Measurements from ENCODE around the gene CCDC88B. TPM values are rescaled to one million over a fixed set of nuclear protein-coding genes. Genes with fewer than 3 reads are reported as not detected.

Gene CCDC88B
- total RNA-seq, 2 donors from 2014 or later: 14.2 to 15.2 TPM

DNA sequence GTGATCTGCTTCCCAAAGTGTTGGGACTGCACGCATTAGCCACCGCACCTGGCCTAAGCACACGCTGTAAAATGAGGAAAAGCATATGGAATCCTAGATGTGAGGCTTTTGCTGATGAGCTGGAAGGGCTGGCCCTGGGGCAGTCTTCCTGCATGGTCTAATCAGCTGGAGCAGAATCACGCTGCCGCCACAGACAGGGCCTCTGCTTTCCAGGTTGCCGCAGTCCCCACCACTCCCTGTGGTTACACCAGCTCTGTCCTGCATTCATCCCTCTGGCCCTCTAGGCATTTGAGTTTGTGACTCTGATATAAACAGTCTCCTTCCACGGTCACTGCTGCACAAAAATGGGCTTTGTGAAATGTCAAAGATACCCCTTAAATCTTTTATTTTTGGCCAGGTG is 36.1 kb downstream of the CCDC88B start:
- no peak for DNase-seq
- no peak overlapping the region for H3K4me3 ChIP-seq (ENCODE audit: low read length)
- H3K4me1 Mint-ChIP-seq: no peaks in the 10 kb centered on the region
- H3K27ac Mint-ChIP-seq: no peak overlapping the region
- no peaks in the 10 kb centered on the region for H3K27me3 Mint-ChIP-seq (ENCODE audit: insufficient read depth)
- H3K36me3 Mint-ChIP-seq (ENCODE audit: low read depth): no peaks in the 10 kb centered on the region
- no peaks in the 10 kb centered on the region for H3K9me3 ChIP-seq (ENCODE audit: control insufficient read depth, low read length)
- H3K4me3 Mint-ChIP-seq: no peak overlapping the region
- H3K27ac ChIP-seq (ENCODE audit: low read depth, low read length): no peak overlapping the region
- TF ChIP-seq, protein P1, sequence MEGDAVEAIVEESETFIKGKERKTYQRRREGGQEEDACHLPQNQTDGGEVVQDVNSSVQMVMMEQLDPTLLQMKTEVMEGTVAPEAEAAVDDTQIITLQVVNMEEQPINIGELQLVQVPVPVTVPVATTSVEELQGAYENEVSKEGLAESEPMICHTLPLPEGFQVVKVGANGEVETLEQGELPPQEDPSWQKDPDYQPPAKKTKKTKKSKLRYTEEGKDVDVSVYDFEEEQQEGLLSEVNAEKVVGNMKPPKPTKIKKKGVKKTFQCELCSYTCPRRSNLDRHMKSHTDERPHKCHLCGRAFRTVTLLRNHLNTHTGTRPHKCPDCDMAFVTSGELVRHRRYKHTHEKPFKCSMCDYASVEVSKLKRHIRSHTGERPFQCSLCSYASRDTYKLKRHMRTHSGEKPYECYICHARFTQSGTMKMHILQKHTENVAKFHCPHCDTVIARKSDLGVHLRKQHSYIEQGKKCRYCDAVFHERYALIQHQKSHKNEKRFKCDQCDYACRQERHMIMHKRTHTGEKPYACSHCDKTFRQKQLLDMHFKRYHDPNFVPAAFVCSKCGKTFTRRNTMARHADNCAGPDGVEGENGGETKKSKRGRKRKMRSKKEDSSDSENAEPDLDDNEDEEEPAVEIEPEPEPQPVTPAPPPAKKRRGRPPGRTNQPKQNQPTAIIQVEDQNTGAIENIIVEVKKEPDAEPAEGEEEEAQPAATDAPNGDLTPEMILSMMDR (conservative IDR thresholded peaks at IDR 0.05): no peak
- no peaks in the 10 kb centered on the region for H3K27me3 ChIP-seq (ENCODE audit: control insufficient read depth, insufficient read depth, low read length, poor library complexity, severe bottlenecking)
- WGBS, 2 experiments (ENCODE audit: insufficient coverage in 1 of 2, insufficient read length in 1 of 2): 82 to 93% methylated on average over 6 to 7 of the region's 7 CpGs
- no peaks in the 10 kb centered on the region for H3K36me3 ChIP-seq (ENCODE audit: control insufficient read depth, insufficient read depth, low read length)
- H3K9me3 Mint-ChIP-seq: no peaks in the 10 kb centered on the region
- no peaks in the 10 kb centered on the region for H3K4me1 ChIP-seq (ENCODE audit: control insufficient read depth, insufficient read depth, low read length)
- H3K9ac ChIP-seq (ENCODE audit: extremely low read depth, low read length, poor library complexity, severe bottlenecking): no peak overlapping the region

DNA sequence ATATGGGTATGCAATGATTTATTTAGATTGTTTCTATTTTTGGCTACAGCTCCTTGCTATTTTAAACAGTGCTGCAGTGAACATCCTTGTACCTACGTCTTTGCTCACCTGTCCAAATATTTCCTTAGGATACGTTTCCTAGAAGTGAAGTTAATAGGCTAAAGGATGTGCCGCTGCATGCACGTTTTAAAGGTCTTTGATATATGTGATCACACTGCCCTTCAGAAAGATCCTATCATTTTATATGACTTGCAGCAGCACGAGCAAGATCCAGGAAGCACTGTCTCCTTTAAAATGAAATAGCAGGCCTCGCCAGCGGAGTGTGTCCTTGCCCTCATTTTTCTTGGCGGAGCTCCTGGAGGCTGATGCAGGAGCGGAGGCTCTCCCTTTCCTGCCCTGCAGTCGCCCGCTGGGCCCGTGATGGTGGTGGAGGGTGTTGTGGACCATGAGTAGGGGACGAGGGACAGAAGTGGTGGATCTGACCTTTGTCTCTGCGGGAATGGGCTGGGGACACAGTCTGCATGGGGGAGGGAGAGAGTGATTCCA is 38.4 kb downstream of the CCDC88B start:
- Histone ChIP-seq H3K9me3 (ENCODE audit: control insufficient read depth, low read length) (no peaks in the 10 kb centered on the region), H3K9ac (ENCODE audit: extremely low read depth, low read length, poor library complexity, severe bottlenecking) (no peak overlapping the region), H3K36me3 (ENCODE audit: control insufficient read depth, insufficient read depth, low read length) (no peaks in the 10 kb centered on the region), H3K27ac (ENCODE audit: low read depth, low read length) (no peak overlapping the region), H3K4me1 (ENCODE audit: control insufficient read depth, insufficient read depth, low read length) (no peaks in the 10 kb centered on the region), H3K4me3 (ENCODE audit: low read length) (no peak overlapping the region), H3K27me3 (ENCODE audit: control insufficient read depth, insufficient read depth, low read length, poor library complexity, severe bottlenecking) (no peaks in the 10 kb centered on the region)
- no peaks in the 10 kb centered on the region for H3K36me3 Mint-ChIP-seq (ENCODE audit: low read depth)
- peaks cover 7% of the 10 kb centered on the region for H3K4me1 Mint-ChIP-seq
- no peaks in the 10 kb centered on the region for H3K27me3 Mint-ChIP-seq (ENCODE audit: insufficient read depth)
- H3K9me3 Mint-ChIP-seq: no peaks in the 10 kb centered on the region
- DNase-seq: no peak
- no peak overlapping the region for H3K4me3 Mint-ChIP-seq
- WGBS, 2 experiments (ENCODE audit: insufficient coverage in 1 of 2, insufficient read length in 1 of 2): 90 to 93% methylated on average over 9 to 13 of the region's 14 CpGs
- TF ChIP-seq, protein P1 (conservative IDR thresholded peaks at IDR 0.05): no peak
- no peak overlapping the region for H3K27ac Mint-ChIP-seq

DNA sequence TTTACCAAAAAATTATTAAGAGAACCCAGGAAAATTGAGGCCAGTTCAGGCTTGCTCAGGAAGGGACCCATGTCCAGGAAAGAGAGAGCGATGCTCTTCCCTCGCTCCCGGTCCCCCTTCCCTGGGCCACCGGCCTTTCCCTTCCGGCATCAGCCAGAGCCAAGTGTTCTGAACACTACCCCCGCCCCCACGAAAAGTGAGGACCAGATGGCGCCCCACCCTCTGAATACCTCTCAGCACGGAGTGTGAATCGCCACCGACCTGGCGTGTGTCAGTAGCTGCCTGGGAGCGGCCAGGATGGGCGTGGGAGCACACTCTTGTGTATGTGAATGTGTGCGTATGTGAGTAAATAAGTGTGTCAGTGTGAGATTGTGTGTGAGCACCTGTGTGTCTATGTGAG is 39.2 kb downstream of the CCDC88B start:
- 94 to 98% methylated on average over 10 to 15 of the region's 15 CpGs for WGBS, 2 experiments (ENCODE audit: insufficient coverage in 1 of 2, insufficient read length in 1 of 2)
- Mint-ChIP-seq H3K27me3 (ENCODE audit: insufficient read depth) (no peaks in the 10 kb centered on the region), H3K4me3 (no peak overlapping the region), H3K36me3 (ENCODE audit: low read depth) (no peaks in the 10 kb centered on the region), H3K9me3 (no peaks in the 10 kb centered on the region), H3K4me1 (peaks cover 7% of the 10 kb centered on the region), H3K27ac (no peak overlapping the region)
- no peak for DNase-seq
- H3K9me3 ChIP-seq (ENCODE audit: control insufficient read depth, low read length): no peaks in the 10 kb centered on the region
- no peak overlapping the region for H3K9ac ChIP-seq (ENCODE audit: extremely low read depth, low read length, poor library complexity, severe bottlenecking)
- TF ChIP-seq, protein P1 (conservative IDR thresholded peaks at IDR 0.05): no peak
- no peaks in the 10 kb centered on the region for H3K4me1 ChIP-seq (ENCODE audit: control insufficient read depth, insufficient read depth, low read length)
- no peak overlapping the region for H3K4me3 ChIP-seq (ENCODE audit: low read length)
- no peak overlapping the region for H3K27ac ChIP-seq (ENCODE audit: low read depth, low read length)
- H3K36me3 ChIP-seq (ENCODE audit: control insufficient read depth, insufficient read depth, low read length): no peaks in the 10 kb centered on the region
- no peaks in the 10 kb centered on the region for H3K27me3 ChIP-seq (ENCODE audit: control insufficient read depth, insufficient read depth, low read length, poor library complexity, severe bottlenecking)

Measured in endodermal cell (in vitro differentiated cells).